SJCRH30 (cell line): Measurements from ENCODE around the gene LHX8. TPM values are rescaled to one million over a fixed set of nuclear protein-coding genes. Genes with fewer than 3 reads are reported as not detected.

Experiments
- DNase-seq, 2 experiments: peaks; one replicate each; pipeline ENCODE4 v3.0.0-alpha.2; 2015 to 2020
- H3K27ac ChIP-seq: fragments of 250-450 bp; sonication (Bioruptor Pico); 2 replicates; pipeline ENCODE4 v1.5.1; 2020; ENCODE audit warnings: mild to moderate bottlenecking, moderate library complexity
- H3K27me3 ChIP-seq: fragments of 250-450 bp; sonication (Bioruptor Pico); 2 replicates; pipeline ENCODE4 v1.5.1; 2020; ENCODE audit warnings: mild to moderate bottlenecking, moderate library complexity
- H3K36me3 ChIP-seq: fragments of 250-450 bp; sonication (Bioruptor Pico); 2 replicates; pipeline ENCODE4 v1.5.1; 2020; ENCODE audit warnings: mild to moderate bottlenecking, moderate library complexity
- H3K4me1 ChIP-seq: fragments of 250-450 bp; sonication (Bioruptor Pico); 2 replicates; pipeline ENCODE4 v1.5.1; 2020; ENCODE audit warnings: mild to moderate bottlenecking, moderate library complexity
- H3K4me3 ChIP-seq: fragments of 250-450 bp; sonication (Bioruptor Pico); 2 replicates; pipeline ENCODE4 v1.5.1; 2020; ENCODE audit warnings: mild to moderate bottlenecking, moderate library complexity
- H3K9me3 ChIP-seq: fragments of 250-450 bp; sonication (Bioruptor Pico); replicated peaks from 2 replicates; pipeline ENCODE4 v1.5.1; 2020; ENCODE audit warnings: mild to moderate bottlenecking, moderate library complexity
- total RNA-seq: library from RNA; depleted of rRNA; stranded (reverse); fragments of >200 nt; shearing (Covaris generic); gene quantifications from 2 replicates; pipeline ENCODE4 v1.2.3, GENCODE V29; 2014

Gene LHX8
- total RNA-seq, 1 experiment from 2014 or later = not detected

DNA sequence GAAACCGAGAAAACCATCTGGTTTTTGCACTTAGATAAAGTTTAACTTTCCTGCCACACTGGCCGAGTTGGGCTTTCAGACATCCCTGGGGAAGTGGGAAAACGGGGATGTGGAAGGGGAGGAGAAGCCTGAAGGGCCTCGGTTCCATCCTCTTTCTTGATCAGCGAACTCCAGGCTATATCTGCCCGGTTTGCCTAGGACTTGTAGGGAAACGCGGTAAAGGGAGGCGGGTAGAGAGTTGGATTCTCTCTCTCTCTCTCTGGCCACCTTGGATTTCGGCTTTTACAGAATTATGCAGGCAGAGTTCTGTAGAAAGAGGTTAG, 4.6 kb upstream of the LHX8 start:
- no peak overlapping the region for H3K27ac ChIP-seq
- no peaks in the 10 kb centered on the region for H3K27me3 ChIP-seq
- no peaks in the 10 kb centered on the region for H3K9me3 ChIP-seq
- H3K4me3 ChIP-seq = no peak overlapping the region
- DNase-seq = no peak
- no peaks in the 10 kb centered on the region for H3K4me1 ChIP-seq
- no peaks in the 10 kb centered on the region for H3K36me3 ChIP-seq

DNA sequence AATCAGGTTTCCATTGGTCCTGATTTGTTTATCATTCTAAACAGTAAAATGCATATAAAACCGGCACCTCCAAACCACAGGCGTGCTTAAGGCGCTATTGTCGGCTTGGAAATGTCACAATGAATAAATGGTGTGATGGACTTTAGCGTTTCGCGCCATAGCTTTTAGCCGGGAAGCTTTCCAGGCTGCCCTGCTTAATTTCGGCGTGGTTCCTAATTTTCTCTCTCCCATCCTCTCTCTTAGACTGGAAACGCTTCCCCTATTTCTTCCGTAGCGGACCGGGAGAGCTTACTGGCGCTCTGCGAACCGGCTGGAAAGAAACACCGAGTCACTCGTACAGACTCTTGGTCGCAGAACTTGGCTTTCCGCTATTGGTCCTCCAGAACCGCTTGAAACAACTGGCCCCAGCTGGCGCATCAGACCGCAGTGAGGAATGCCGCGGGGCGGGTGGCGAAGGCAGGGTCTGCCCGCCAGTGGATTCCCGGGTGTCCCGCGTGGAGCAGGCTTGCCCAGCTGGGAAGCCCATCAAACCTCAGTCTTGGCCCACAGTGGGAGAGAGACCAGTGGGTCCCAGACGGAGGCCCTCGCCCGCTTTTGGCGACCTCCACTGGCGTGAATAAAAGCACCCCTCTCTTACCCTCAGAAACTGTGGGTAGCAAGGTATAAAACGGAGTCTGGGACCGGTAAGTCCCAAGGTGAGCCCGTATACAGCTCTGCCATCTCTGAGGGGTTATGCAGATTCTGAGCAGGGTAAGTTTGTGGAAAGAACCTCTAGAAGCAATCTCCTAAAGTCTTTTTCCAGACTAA, 4.0 kb upstream of the LHX8 start:
- no peak for DNase-seq
- H3K36me3 ChIP-seq = no peaks in the 10 kb centered on the region
- no peak overlapping the region for H3K27ac ChIP-seq
- no peak overlapping the region for H3K4me3 ChIP-seq
- no peaks in the 10 kb centered on the region for H3K9me3 ChIP-seq
- no peaks in the 10 kb centered on the region for H3K27me3 ChIP-seq
- H3K4me1 ChIP-seq = no peaks in the 10 kb centered on the region

DNA sequence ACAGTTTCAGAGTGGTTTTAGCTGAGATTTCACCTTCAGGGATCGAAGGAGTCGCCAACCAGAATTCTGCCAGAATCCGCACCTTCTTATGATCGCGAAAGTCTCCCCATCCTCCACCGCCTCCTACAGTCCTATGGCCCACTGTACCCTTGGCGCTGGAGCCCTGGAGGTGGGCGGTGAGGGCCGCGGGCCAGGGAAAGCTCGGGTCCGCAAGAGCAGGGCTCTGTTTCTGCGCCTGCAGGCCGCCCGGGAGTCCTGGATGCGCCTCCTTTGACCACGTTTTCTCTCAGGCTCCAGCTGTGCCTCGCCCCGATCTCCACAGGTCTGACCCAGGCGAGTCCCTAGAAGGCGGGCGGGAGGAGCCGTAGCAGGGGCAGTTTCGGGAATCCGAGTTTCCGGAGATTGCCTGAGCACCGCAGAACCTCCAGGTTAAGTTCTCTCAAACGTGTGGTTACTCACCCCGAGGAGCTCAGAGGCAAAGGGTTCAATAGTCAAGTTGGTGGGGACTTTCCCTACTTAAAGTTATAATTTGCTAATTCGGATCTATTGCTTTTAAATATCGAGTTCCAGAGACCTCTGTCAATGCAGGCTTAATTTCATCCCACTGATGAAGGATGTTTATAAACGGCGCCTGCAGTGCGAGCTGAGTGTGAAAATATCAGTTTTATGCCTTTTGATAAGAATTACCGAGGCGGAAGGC, 3.2 kb upstream of the LHX8 start:
- DNase-seq = no peak
- Histone ChIP-seq H3K9me3 (no peaks in the 10 kb centered on the region), H3K4me1 (no peaks in the 10 kb centered on the region), H3K27me3 (no peaks in the 10 kb centered on the region), H3K36me3 (no peaks in the 10 kb centered on the region), H3K27ac (no peak overlapping the region), H3K4me3 (no peak overlapping the region)

DNA sequence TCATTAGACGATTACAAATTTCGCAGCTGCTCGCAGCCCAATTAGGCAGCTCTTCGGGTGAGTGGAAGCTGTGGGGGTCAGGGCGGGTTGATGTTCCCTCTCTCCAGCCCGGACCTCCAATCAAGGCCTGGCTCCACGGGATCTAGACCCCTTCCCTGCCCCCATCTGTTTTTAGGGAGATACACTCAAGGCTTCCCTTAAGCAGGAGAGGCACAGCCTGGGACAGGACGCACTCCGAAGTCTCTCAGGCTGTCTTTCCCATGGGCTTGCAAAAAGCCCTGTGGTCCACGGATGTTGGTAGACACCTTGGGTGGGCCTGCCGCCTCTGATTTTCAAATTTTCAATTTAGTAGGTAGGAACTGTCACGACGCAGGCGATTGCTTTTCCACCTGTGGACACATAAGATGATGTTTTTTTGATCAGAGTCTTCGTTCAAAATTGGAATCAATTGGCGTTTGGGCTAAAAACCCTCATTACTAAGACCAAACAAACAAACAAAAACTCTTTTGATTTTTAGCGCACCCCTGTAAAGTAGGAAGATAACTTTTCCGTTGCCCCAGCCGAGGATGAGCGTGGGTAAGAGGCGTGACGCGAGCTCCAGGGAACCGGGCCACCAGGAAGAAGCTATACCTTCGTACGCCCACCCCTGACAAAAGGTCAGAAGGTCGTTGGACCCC, 2.5 kb upstream of the LHX8 start:
- Histone ChIP-seq H3K4me3 (no peak overlapping the region), H3K27me3 (no peaks in the 10 kb centered on the region), H3K27ac (no peak overlapping the region), H3K36me3 (no peaks in the 10 kb centered on the region), H3K4me1 (no peaks in the 10 kb centered on the region), H3K9me3 (no peaks in the 10 kb centered on the region)
- no peak for DNase-seq

GRCh38 chr1:75132242-75132811, 1.9 kb upstream of the LHX8 start:
- no peaks in the 10 kb centered on the region for H3K9me3 ChIP-seq
- no peak for DNase-seq
- H3K4me1 ChIP-seq = no peaks in the 10 kb centered on the region
- H3K27ac ChIP-seq = no peak overlapping the region
- no peak overlapping the region for H3K4me3 ChIP-seq
- no peaks in the 10 kb centered on the region for H3K27me3 ChIP-seq
- H3K36me3 ChIP-seq = no peaks in the 10 kb centered on the region

DNA sequence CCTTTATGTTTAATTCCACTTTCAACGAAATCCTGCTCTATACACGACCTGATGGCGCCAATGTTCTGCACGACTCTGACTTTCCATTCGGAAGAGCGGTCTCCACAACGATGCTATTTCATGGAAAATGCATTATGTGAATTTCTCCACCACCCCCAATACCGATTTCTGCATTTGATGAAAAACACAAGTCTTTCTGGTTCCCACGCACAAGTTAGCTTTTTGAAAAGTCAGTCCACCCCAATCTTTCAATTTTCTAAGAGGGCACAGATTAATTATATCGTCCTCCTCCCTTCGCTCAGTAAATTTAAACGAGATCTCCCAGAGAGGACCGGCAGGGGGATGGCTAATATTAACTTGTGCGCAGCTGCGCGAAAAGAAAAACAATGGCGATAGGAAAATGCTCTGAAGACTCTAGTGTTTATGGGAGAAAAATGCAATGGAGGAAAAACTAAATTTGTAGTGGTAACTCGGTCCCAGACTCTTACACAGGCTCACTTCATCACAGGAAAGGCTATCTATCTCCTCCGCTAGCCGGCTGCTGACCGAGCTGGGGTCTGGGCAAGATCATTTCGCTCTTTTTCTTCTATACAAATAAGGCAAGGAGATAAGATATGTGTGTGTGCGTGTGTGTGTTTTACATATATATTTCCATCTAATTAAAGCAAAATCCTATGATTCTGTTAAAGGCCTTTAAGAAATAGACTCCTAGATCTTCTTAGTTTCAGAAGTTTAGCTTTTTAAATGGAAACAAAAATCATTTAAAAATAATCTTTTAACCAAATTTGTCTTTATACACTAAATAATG, 1.2 kb upstream of the LHX8 start:
- no peak for DNase-seq
- Histone ChIP-seq H3K4me3 (no peak overlapping the region), H3K27me3 (no peaks in the 10 kb centered on the region), H3K36me3 (no peaks in the 10 kb centered on the region), H3K27ac (no peak overlapping the region), H3K4me1 (no peaks in the 10 kb centered on the region), H3K9me3 (no peaks in the 10 kb centered on the region)

GRCh38 chr1:75134647-75135572, 722 bp downstream of the LHX8 start:
- H3K36me3 ChIP-seq = no peaks in the 10 kb centered on the region
- no peak overlapping the region for H3K27ac ChIP-seq
- peak overlapping the region; percentile 45 for H3K4me3 ChIP-seq
- H3K27me3 ChIP-seq = no peaks in the 10 kb centered on the region
- no peak for DNase-seq
- H3K9me3 ChIP-seq = no peaks in the 10 kb centered on the region
- no peaks in the 10 kb centered on the region for H3K4me1 ChIP-seq

GRCh38 chr1:75135573-75136194, 1.5 kb downstream of the LHX8 start:
- Histone ChIP-seq H3K36me3 (no peaks in the 10 kb centered on the region), H3K27me3 (no peaks in the 10 kb centered on the region), H3K27ac (no peak overlapping the region), H3K4me1 (no peaks in the 10 kb centered on the region), H3K4me3 (no peak overlapping the region), H3K9me3 (no peaks in the 10 kb centered on the region)
- no peak for DNase-seq

GRCh38 chr1:75136195-75136815, 2.1 kb downstream of the LHX8 start:
- Histone ChIP-seq H3K27ac (no peak overlapping the region), H3K4me1 (no peaks in the 10 kb centered on the region), H3K9me3 (no peaks in the 10 kb centered on the region), H3K27me3 (no peaks in the 10 kb centered on the region), H3K36me3 (no peaks in the 10 kb centered on the region), H3K4me3 (no peak overlapping the region)
- no peak for DNase-seq

DNA sequence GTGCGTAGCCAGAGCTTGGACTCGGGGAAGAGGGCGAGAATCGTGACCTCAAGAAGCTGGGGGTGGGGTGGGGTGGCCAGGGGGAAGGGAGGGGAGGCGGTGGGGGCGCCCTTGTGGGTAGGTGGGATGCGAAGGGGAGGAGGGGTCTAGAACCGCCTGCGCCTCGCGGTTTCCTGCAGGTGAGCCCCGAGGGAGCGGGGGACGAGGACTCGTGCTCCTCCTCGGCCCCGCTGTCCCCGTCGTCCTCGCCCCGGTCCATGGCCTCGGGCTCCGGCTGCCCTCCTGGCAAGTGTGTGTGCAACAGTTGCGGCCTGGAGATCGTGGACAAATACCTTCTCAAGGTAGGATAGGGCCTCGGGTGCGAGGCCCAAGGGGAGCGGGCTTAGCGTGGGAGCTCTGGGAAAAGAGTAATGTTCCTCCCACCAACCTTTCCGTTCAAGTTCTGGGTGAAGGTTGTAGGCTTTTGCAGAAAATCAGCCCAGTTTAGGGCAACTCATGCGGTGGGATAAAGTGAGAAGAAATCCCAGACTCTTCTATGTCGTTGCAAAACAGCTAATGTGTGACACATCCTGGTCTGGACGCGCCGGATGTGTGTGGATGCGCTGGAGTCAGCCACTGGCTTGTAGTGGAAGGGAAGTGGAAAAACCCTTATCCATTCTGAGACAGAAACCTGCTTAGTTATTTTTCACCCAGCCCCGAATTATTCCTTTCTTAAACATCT, 2.9 kb downstream of the LHX8 start:
- no peaks in the 10 kb centered on the region for H3K4me1 ChIP-seq
- no peak overlapping the region for H3K4me3 ChIP-seq
- no peak for DNase-seq
- no peaks in the 10 kb centered on the region for H3K27me3 ChIP-seq
- no peaks in the 10 kb centered on the region for H3K36me3 ChIP-seq
- H3K9me3 ChIP-seq = no peaks in the 10 kb centered on the region
- H3K27ac ChIP-seq = no peak overlapping the region

- H3K27me3 ChIP-seq = no peaks in the 10 kb centered on the region
- H3K36me3 ChIP-seq = no peaks in the 10 kb centered on the region
- no peaks in the 10 kb centered on the region for H3K9me3 ChIP-seq
- H3K27ac ChIP-seq = no peak overlapping the region
- no peaks in the 10 kb centered on the region for H3K4me1 ChIP-seq
- H3K4me3 ChIP-seq = no peak overlapping the region
- no peak for DNase-seq
Observed at GRCh38 chr1:75152092-75152491, 17.9 kb downstream of the LHX8 start.

GRCh38 chr1:75159154-75159553, 25.0 kb downstream of the LHX8 start:
- Histone ChIP-seq H3K4me1 (no peaks in the 10 kb centered on the region), H3K9me3 (no peaks in the 10 kb centered on the region), H3K27ac (no peak overlapping the region), H3K36me3 (no peaks in the 10 kb centered on the region), H3K27me3 (no peaks in the 10 kb centered on the region), H3K4me3 (no peak overlapping the region)
- DNase-seq = no peak
